ENCODE measurements around the gene MARCHF5.
"Not testable (repeated sequence)": the region's sequence is repeated elsewhere in the genome, so short reads cannot be mapped to it uniquely, and the experiment has no call there.

MARCHF5 gene

GRCh38 chr10:92393173-92393572 lies 102.2 kb downstream of the MARCHF5 start:
- DNase-seq = not testable (repeated sequence)

- no peak for DNase-seq
Observed at GRCh38 chr10:92395271-92395670, 104.3 kb downstream of the MARCHF5 start.

GRCh38 chr10:92402234-92402633 lies 111.3 kb downstream of the MARCHF5 start:
- not testable (repeated sequence) for DNase-seq

All from activated CD4-positive, alpha-beta T cell treated with anti-CD3 and anti-CD28 coated beads, Interleukin-2, amount 50 U/mL, for 48 hours (primary cell).